HCT116 (cell line): Measurements from ENCODE around the gene PARVB.

Experiments used
- EZH2 ChIP-seq: fragments of 200-600 bp; sonication (generic); IDR thresholded peaks from 2 replicates; pipeline ENCODE4 v1.6.1; 2017; ENCODE audit warnings: antibody characterized with exemption, mixed run types
- POLR2AphosphoS5 ChIP-seq: IDR thresholded peaks from 2 replicates; pipeline ENCODE4 v1.6.1; 2011; ENCODE audit warnings: mild to moderate bottlenecking, low read depth, low read length, moderate library complexity
- SRF ChIP-seq: IDR thresholded peaks from 2 replicates; pipeline ENCODE4 v1.6.1; 2012; ENCODE audit warnings: low read depth
- TCF7L2 ChIP-seq: IDR thresholded peaks from 2 replicates; pipeline ENCODE4 v1.7.0; 2011; ENCODE audit warnings: borderline replicate concordance, inconsistent platforms; ENCODE audit not compliant: insufficient read depth, insufficient read length; ENCODE audit errors: extremely low read depth
- TF ChIP-seq, protein P1 (sequence below), 3 experiments: fragments of 200-600 bp in 1 of 3; sonication (generic) in 1 of 3; IDR thresholded peaks in 2 of 3; conservative IDR thresholded peaks in 1 of 3; 2 replicates each; pipeline ENCODE4 v1.5.1; 2012 to 2017; ENCODE audit warnings: low read depth in 2 of 3, low read length in 2 of 3, antibody characterized with exemption in 1 of 3, borderline replicate concordance in 1 of 3, control low read depth in 1 of 3, mild to moderate bottlenecking in 1 of 3, mixed read lengths in 1 of 3, mixed run types in 1 of 3, moderate library complexity in 1 of 3; ENCODE audit not compliant: insufficient read depth in 1 of 3

DNA sequence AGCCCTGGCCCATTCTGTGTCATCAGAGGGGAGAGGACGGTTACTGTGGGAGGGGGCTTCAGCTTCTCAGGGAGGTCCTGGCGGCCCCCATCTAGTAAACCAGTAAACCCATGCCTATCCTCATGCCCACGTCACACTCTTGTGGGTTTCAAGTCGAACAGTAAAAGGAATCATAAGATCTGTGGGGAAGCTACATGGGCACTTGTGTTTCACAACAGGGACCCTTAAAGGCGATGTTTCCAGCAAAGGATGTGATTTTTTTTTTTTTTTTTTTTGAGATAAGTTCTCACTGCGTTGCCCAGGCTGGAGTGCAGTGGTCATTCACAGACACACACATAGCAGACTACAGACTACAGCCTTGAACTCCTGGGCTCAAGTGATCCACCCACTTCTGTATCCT lies 147.5 kb downstream of the PARVB start:
- no peak for TF ChIP-seq TCF7L2
- TF ChIP-seq EZH2 = no peak
- TF ChIP-seq, protein P1, sequence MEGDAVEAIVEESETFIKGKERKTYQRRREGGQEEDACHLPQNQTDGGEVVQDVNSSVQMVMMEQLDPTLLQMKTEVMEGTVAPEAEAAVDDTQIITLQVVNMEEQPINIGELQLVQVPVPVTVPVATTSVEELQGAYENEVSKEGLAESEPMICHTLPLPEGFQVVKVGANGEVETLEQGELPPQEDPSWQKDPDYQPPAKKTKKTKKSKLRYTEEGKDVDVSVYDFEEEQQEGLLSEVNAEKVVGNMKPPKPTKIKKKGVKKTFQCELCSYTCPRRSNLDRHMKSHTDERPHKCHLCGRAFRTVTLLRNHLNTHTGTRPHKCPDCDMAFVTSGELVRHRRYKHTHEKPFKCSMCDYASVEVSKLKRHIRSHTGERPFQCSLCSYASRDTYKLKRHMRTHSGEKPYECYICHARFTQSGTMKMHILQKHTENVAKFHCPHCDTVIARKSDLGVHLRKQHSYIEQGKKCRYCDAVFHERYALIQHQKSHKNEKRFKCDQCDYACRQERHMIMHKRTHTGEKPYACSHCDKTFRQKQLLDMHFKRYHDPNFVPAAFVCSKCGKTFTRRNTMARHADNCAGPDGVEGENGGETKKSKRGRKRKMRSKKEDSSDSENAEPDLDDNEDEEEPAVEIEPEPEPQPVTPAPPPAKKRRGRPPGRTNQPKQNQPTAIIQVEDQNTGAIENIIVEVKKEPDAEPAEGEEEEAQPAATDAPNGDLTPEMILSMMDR (IDR thresholded peaks at IDR 0.05 in 2 of 3, conservative IDR thresholded peaks at IDR 0.05 in 1 of 3; ENCODE audit: borderline replicate concordance in 1 of 3, insufficient read depth in 1 of 3, low read depth in 2 of 3, low read length in 2 of 3) = no peak
- TF ChIP-seq POLR2AphosphoS5 = no peak
- no peak for TF ChIP-seq SRF
